ENCODE measurements around the gene CHML. TPM values are rescaled to one million over a fixed set of nuclear protein-coding genes. Genes with fewer than 3 reads are reported as not detected.

The CHML gene
- total and polyA plus RNA-seq, 2 experiments from 2014 or later: 3.2 to 7.2 TPM

DNA sequence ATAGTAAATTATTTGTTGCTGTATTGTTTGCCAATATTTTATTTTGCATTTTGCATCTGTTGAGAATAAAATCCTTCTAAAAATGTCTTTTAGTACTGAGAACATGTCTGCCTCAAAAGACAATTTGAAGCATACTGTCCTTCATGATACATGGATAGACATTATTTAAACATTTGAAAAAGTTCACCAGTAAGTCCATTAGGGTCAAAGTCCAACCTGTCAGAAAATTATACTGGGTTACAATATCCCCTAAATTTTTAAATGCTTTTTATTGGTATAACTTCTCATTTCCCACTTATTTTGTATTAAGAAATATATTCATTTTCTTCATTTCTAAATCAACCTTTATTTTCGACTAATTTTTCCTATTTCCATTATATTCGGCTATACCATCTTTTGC is 9.3 kb downstream of the CHML start:
- WGBS, 2 experiments (ENCODE audit: low coverage in 1 of 2, low lambda C conversion rate in 2 of 2, missing lambda C conversion rate in 2 of 2): 100% methylated on average over 2 of the region's 2 CpGs
- DNase-seq: no peak
- Histone ChIP-seq H3K4me3 (no peak overlapping the region), H3K4me1 (ENCODE audit: insufficient read depth) (no peaks in the 10 kb centered on the region), H3K9ac (no peak overlapping the region), H3K4me2 (ENCODE audit: unreplicated experiment) (no peak overlapping the region), H3K9me2 (ENCODE audit: insufficient read depth) (no peaks in the 10 kb centered on the region), H3K9me3 (ENCODE audit: low read depth) (no peaks in the 10 kb centered on the region), H3K27me3 (replicated peaks; ENCODE audit: insufficient read depth) (no peaks in the 10 kb centered on the region), H3K79me2 (ENCODE audit: insufficient read depth) (0 out of 2 replicates have a peak, but pooled peaks cover 3% of the 10 kb centered on the region), H3F3A (ENCODE audit: insufficient read depth) (no peaks in the 10 kb centered on the region), H3K36me3 (ENCODE audit: low read depth) (peaks cover 6% of the 10 kb centered on the region; the same call in 1 of the 2 replicates), H4K20me1 (ENCODE audit: insufficient read depth) (no peaks in the 10 kb centered on the region), H2AFZ (no peak overlapping the region), H3K27ac (no peak overlapping the region)
- TF ChIP-seq EZH2 (IDR thresholded peaks at IDR 0.05; ENCODE audit: insufficient read depth, poor library complexity, severe bottlenecking) (no peak), EZH2phosphoT487 (IDR thresholded peaks at IDR 0.05; ENCODE audit: insufficient read depth, low read depth) (no peak)
- in situ Hi-C loops (cut with MboI): no loop called here

DNA sequence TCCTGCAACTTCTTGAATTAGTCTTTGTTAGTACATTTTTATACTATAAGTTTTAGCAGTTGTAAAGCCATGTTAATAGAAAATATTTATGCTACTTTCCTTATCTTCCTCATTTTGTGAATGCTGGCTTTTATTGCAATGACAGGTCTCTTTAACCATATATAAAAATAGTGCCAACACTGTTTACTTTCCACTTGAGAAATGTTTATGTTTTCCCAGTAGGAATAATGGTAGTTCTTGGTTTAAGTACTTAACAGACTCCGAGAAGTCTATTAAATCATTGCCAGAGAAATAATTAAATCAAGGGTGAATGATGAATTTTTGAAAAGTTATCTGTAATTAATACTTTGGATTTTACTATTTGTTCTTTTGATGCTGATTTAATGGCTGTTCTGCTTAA is 9.7 kb downstream of the CHML start:
- H2AFZ ChIP-seq: no peak overlapping the region
- WGBS, 2 experiments (ENCODE audit: low coverage in 1 of 2, low lambda C conversion rate in 2 of 2, missing lambda C conversion rate in 2 of 2): 94 to 100% methylated on average over 1 of the region's 1 CpG
- no peak overlapping the region for H3K4me3 ChIP-seq
- in situ Hi-C loops (cut with MboI): no loop called here
- no peaks in the 10 kb centered on the region for H3K9me2 ChIP-seq (ENCODE audit: insufficient read depth)
- H3K27me3 ChIP-seq (replicated peaks; ENCODE audit: insufficient read depth): no peaks in the 10 kb centered on the region
- H3K79me2 ChIP-seq (ENCODE audit: insufficient read depth): no peaks in the 10 kb centered on the region
- H3K4me1 ChIP-seq (ENCODE audit: insufficient read depth): no peaks in the 10 kb centered on the region
- no peak for DNase-seq
- H3F3A ChIP-seq (ENCODE audit: insufficient read depth): no peaks in the 10 kb centered on the region
- H4K20me1 ChIP-seq (ENCODE audit: insufficient read depth): no peaks in the 10 kb centered on the region
- no peaks in the 10 kb centered on the region for H3K9me3 ChIP-seq (ENCODE audit: low read depth)
- no peak overlapping the region for H3K4me2 ChIP-seq (ENCODE audit: unreplicated experiment)
- no peak overlapping the region for H3K9ac ChIP-seq
- TF ChIP-seq EZH2 (IDR thresholded peaks at IDR 0.05; ENCODE audit: insufficient read depth, poor library complexity, severe bottlenecking) (no peak), EZH2phosphoT487 (IDR thresholded peaks at IDR 0.05; ENCODE audit: insufficient read depth, low read depth) (no peak)
- H3K27ac ChIP-seq: no peak overlapping the region
- H3K36me3 ChIP-seq (ENCODE audit: low read depth): peaks cover 5% of the 10 kb centered on the region; the same call in 1 of the 2 replicates

DNA sequence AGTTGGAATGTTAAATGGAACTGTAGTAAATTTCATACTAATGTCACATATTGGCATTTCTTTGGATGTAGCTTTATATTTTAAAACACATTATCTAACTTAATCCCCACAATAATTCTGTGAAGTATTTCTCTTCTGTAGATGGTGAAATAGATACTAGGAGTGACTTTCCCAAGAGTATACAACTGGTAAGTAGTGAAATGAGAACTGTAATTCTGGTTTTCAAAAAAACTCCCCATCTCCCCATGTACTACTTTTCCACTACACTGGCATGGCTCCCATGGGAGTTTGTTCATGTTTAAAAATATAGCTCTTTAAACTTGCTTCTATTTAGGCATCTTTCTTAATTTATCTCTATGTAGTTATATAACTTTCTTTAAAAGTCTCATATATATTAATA is 10.2 kb downstream of the CHML start:
- H3K9me2 ChIP-seq (ENCODE audit: insufficient read depth): no peaks in the 10 kb centered on the region
- no peaks in the 10 kb centered on the region for H3K9me3 ChIP-seq (ENCODE audit: low read depth)
- no peaks in the 10 kb centered on the region for H3K79me2 ChIP-seq (ENCODE audit: insufficient read depth)
- no peak overlapping the region for H3K4me3 ChIP-seq
- H4K20me1 ChIP-seq (ENCODE audit: insufficient read depth): no peaks in the 10 kb centered on the region
- in situ Hi-C loops (cut with MboI): no loop called here
- H2AFZ ChIP-seq: no peak overlapping the region
- H3F3A ChIP-seq (ENCODE audit: insufficient read depth): no peaks in the 10 kb centered on the region
- H3K4me2 ChIP-seq (ENCODE audit: unreplicated experiment): no peak overlapping the region
- H3K9ac ChIP-seq: no peak overlapping the region
- no peaks in the 10 kb centered on the region for H3K36me3 ChIP-seq (ENCODE audit: low read depth)
- DNase-seq: no peak
- peaks cover 4% of the 10 kb centered on the region for H3K4me1 ChIP-seq (ENCODE audit: insufficient read depth)
- H3K27ac ChIP-seq: no peak overlapping the region
- H3K27me3 ChIP-seq (replicated peaks; ENCODE audit: insufficient read depth): no peaks in the 10 kb centered on the region
- TF ChIP-seq EZH2phosphoT487 (IDR thresholded peaks at IDR 0.05; ENCODE audit: insufficient read depth, low read depth) (no peak), EZH2 (IDR thresholded peaks at IDR 0.05; ENCODE audit: insufficient read depth, poor library complexity, severe bottlenecking) (no peak)

DNA sequence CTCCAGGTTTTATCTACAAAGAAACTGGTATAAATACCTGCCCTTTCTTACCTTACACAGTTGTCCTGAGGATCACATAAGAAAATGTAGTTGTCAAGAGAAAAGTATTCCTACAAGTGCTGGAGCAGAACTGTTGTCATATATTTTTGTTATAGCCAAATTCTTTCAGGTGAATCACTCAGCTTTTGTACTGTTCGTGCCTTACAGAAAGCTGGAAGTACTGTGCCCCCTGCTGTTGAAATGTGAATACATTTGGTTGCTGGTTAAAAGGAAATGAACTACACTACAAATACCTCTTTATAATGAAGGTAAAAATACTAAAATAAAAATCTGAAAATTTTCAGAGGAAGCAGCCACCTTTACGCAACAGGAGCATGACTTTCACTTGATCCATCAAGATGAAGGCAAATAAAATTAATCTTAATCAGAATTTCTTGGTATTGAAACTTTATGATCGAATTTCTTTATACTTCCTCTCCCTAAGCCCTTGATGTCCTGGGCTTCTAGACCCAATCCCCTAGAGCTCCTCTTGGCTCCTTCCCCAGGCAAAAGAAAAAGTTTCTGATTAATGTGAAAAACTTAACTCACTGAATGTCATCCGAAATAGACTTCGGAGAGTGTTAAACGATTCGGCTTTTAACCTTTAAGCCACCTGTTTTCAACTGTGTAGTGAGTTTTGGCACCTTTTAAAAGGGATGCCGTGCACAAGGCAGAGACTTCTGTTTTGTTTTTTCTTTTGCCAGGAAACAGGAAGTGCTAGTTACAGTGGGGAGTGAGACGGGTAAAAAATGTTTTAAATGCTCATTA is 12.5 kb downstream of the CHML start:
- in situ Hi-C loops (cut with MboI): no loop called here
- Histone ChIP-seq H3K27me3 (replicated peaks; ENCODE audit: insufficient read depth) (no peaks in the 10 kb centered on the region), H3K4me2 (ENCODE audit: unreplicated experiment) (no peak overlapping the region), H3K9ac (no peak overlapping the region), H3K9me2 (ENCODE audit: insufficient read depth) (no peaks in the 10 kb centered on the region), H3F3A (ENCODE audit: insufficient read depth) (no peaks in the 10 kb centered on the region), H3K4me1 (ENCODE audit: insufficient read depth) (peaks cover 6% of the 10 kb centered on the region), H2AFZ (no peak overlapping the region), H3K4me3 (no peak overlapping the region), H3K79me2 (ENCODE audit: insufficient read depth) (no peaks in the 10 kb centered on the region), H3K36me3 (ENCODE audit: low read depth) (no peaks in the 10 kb centered on the region), H4K20me1 (ENCODE audit: insufficient read depth) (no peaks in the 10 kb centered on the region), H3K9me3 (ENCODE audit: low read depth) (no peaks in the 10 kb centered on the region), H3K27ac (no peak overlapping the region)
- peak; percentile 87 for DNase-seq
- no peak for TF ChIP-seq EZH2 (IDR thresholded peaks at IDR 0.05; ENCODE audit: insufficient read depth, poor library complexity, severe bottlenecking)
- no peak for TF ChIP-seq EZH2phosphoT487 (IDR thresholded peaks at IDR 0.05; ENCODE audit: insufficient read depth, low read depth)
- 75 to 77% methylated on average over 9 of the region's 9 CpGs for WGBS, 2 experiments (ENCODE audit: low coverage in 1 of 2, low lambda C conversion rate in 2 of 2, missing lambda C conversion rate in 2 of 2)
